Cerebellar nuclear complex (tissue), 1 donor: ENCODE results near the gene U2AF2.

ENCODE experiments used
- DNase-seq, 2 experiments: peaks; one replicate each; lab custom pipeline; 2025; lab: John Stamatoyannopoulos, UW

U2AF2 gene

DNA sequence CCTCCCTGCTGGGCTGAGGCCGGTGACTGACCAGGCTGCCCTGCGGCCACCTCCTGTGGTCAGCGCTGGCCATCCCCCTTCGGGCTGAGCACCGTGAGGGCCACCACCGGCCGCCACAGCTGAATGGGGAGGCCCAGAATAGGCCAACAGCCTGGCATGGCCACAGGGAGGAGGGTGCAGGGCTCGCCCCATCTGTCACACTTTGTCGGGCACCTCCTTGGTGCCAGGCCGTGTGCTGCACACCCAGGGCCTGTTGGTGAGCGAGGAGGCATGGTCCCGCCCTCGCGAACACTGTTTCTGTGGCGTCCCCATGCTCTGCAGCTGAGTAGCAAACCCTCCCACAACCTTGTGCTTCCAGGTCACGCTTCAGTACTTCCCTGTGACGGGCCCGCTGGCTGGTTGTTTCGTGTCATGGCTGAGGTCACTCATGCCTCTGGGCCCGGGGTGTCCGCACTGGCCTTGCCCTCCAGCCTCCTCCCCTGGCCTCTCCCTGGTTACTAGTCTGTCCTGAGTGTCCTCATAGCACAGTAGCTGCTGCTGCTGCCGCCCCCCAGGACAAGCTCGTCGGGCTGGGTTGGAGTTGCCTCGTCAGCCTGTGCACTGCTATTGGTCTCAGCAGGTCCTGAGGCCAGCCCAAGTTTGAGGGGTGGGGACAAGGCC, 35.4 kb downstream of the U2AF2 start:
- DNase-seq, result no peak

DNA sequence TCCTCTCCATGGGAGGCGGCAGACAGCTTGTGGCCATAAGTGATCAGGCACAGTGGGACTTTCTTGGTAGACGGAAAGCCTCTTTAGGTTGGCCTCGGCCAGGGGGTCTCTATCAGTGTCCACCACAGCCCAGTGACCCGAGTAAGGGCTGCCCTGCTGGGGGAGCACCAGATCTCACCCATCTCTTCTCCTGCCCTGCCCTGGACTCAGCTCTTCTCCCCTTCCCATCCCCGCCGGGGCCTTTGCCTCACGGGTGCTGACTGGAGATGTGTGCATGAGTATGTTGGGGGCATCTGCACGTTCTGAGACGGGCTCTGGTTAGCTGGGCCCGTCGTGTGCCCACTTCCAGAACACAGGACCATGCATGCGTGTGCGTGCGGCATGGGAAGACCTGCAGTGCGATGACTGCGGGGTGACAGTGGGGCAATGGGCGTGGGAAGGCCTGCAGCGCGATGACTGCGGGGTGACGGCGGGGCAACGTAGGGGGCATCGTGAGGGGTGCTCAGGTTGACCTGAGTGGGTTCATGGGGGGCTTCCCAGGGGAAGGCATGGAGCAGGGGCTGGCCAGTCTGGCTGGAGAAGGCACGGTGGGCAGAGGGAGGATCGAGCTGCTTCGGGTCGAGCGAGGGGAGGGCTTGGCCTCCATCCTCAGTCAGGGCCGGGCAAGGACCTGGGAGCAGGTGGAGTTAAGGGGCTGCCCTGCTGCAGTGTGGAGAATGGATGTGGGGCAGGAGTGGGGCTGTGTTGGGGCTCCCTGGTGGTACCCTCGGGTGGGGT, 36.1 kb downstream of the U2AF2 start:
- DNase-seq, result no peak

DNA sequence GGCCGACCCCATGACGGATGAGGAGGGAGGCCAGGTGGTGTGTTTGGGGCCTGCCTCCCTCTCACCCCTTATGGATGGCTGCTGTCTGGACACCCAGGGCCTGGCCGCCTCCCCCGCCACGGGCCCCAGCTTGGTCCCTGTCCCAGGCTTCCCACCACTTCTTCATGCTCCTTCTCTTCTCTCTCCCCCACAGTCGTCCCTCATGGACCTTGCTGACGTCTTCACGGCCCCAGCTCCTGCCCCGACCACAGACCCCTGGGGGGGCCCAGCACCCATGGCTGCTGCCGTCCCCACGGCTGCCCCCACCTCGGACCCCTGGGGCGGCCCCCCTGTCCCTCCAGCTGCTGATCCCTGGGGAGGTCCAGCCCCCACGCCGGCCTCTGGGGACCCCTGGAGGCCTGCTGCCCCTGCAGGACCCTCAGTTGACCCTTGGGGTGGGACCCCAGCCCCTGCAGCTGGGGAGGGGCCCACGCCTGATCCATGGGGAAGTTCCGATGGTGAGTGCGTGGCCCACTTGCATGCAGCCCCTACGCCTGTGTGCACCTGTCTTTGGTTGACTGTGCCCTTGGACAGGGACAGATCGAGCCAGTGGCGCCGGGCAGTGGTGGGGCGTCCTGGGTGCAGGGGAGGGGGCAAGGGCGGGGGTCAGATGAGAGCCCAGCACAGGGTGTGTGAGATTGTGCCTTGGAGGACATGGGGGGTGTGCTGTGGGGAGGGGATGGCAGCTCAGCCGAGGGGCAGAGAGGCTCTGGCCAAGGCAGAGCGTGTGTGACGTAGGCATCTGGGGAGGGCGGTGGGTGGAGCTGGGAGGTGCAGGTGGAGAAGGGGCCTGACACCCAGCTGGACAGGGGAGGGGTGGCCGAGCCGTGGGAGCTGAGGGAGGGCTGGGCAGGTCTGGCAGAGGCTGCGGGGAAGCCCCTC, 37.0 kb downstream of the U2AF2 start:
- DNase-seq, result no peak

DNA sequence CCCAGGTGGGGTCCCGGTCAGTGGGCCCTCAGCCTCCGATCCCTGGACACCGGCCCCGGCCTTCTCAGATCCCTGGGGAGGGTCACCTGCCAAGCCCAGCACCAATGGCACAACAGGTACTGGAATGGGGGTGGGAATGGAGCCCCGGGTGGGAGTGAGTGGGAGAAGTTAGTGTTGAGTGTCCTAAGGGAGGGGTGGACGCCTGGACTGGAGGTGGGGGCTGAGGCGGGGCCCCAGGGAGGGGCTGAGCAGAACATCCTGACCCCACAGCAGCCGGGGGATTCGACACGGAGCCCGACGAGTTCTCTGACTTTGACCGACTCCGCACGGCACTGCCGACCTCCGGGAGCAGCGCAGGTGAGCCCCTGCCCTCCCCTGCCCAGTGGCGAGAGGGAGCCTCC, 37.8 kb downstream of the U2AF2 start:
- DNase-seq, result no peak

DNA sequence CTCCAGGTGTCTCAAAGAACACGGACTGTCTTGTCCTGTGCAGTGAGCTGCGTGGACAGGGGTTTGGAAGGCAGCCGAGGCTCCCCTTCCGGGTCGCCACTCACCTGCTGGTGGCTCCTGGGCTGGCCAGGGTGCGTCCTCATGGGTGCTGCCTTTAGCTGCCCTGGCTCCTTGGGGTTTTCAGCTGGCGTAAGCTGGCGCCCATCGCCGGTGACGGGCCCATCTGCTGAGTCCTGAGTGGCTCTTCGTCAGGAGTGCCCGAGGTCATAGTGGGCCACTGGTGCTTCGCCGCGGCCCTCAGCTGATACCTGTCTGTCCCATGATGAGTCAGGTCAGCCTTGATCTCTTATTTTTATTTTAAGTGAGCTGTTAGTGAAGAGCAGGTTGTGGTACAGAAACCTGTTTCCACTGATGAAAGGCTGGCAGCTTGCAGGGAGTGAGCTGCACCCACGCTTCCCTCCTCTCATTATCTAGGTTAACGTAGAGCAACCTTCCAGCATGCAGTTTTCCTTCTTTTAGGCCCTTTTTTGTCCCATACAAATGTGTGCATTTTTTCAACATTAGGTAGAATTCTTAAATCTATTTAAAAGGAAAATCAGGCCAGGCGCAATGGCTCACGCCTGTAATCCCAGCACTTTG, 38.6 kb downstream of the U2AF2 start:
- no peak for DNase-seq

DNA sequence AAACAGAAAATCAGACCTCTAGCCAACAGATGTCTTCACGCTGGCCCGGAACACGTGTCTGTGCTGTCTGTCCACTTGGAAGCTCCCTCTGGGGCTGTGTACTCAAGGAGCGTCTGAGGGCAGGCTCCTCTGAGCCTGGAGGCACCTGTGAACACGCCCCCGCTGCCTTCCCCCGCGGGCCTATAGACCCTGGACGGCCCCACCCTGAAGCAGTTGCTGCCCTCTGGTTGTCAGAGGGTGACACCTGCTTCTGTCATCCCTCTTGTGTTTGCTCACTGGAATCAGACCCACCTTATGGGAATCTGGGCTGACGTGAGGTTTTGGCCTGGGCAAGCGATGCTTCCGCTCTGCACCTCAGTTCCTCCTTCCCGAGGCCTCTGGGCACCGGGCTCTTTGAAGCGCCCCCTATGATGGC, 39.4 kb downstream of the U2AF2 start:
- DNase-seq, result no peak

DNA sequence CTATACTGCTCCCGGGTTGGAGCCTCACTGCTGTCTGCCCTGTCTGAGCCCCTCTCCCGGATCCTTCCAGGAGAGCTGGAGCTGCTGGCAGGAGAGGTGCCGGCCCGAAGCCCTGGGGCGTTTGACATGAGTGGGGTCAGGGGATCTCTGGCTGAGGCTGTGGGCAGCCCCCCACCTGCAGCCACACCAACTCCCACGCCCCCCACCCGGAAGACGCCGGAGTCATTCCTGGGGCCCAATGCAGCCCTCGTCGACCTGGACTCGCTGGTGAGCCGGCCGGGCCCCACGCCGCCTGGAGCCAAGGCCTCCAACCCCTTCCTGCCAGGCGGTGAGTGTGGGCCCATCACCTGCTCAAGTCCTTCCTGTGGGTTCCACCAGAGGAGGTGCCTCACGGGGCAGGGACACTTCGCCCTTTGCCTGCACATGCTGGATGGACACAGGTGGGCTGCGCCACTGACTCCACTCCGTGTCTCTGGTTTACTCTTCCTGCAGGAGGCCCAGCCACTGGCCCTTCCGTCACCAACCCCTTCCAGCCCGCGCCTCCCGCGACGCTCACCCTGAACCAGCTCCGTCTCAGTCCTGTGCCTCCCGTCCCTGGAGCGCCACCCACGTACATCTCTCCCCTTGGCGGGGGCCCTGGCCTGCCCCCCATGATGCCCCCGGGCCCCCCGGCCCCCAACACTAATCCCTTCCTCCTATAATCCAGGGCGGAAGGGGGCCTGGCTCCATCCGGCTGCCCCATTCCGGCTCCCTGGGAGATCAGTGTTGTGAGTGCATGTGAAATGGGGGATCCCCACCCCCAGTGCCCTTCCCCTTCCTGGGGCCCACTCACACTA, 40.0 kb downstream of the U2AF2 start:
- DNase-seq, result no peak

DNA sequence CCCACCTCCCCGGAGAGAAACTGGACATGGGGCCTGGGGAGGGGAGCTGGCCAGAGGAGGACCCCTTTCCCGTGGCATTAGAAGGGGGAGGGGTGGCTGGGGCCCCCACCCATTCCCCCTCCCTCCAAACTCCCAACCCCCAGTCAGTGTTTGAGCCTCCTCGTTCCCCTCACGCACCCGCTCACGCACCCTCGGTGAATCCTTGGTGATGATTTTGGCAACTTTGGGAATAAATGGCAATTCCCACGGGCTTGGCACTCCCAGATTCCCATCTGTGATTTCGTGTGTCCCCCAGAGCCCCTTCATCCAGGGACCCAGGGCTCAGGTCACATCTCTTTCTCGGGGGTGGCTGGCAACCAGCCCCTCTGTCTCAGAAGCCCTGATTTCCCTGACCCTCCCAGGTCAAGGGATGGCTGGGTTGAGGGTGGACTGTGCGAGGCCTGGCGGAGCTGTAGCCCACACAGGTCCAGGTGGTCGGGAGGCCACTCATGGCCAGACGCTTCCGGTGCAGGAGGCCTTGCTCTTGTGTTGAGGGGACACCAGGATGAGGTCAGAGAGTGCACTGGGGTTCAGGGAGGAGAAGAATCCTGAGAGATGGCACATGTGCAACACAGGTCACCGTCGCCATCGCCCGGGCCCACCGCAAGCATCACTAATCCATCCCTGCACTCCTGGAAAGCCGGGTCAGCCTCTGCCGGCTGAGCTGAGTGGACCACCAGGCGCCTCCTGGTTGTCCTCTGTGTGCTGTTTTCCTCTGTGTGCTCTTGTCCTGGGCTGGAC, 40.9 kb downstream of the U2AF2 start:
- no peak for DNase-seq

DNA sequence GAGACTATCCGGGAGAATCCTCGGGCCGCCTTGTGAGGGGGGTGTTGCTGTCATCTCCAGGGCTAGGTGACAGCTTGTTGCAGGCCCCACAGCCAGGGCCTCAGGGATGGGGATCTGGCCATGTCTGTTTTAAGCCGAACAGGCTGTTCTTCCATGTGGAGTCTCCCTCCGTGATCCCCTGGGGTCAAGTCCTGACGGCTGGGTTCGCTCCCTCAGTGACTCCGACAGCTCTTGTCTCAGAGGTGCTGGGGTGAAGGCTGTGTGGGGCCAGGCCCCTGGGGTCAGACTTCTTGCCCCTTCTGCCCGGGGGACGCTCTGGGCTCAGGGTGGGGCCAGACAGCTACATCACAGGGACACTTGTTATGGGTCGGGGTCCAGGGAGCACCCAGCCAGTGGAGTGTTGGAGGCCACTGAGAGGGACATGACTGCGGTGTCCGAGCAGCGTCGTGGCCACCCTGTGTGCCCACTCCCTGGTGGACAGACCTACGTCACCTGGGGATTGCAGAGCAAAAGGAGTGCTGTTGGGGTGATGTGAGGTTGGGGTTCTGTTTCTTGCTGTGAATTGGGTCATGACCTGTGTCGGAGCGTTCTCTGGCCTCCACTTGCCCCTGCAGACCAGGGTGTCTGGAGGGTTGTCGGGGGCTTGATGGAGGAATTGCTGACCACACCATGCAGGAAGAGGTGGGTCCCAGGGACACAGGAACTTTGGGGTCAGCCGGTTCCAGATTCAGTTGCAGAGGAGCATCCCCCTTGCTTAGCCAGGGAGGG, 41.6 kb downstream of the U2AF2 start:
- no peak for DNase-seq

DNA sequence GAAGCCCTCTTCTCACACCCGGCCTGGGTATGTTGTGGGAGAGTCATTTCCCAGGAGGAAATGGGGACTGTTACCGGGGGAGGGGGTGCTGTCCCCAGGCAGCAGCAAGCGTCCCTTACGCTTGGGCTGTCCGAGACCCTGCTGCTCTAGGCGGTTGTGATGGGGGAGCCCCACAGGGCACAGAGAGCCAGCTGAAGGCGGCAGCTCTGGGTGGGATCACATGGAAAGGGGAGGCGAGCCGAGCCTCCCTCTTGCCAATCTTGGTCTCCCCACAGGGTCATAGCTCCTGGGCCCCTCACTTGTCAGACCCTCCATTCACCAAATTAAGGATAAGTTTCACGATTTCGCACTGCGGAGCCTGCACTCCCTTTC, 42.2 kb downstream of the U2AF2 start:
- DNase-seq, result no peak

DNA sequence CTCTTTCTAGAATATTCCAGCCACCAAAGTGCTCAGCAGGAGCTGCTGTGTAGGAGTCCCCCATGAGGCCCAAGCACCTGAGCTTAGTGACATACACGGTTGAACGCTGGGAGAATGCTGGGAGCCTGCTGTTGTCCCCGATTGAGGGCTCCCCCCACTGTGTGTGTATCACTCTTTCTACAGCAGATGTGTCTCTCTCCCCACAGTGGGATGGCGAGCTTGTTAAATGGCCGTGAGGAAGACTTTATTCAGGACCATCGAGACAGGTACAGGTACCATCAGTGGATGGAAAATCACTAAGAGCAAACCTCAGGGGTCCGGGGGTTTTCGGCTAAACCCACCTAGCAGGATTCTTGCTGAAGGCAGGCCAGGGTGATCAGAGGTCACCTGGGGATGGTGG, 42.9 kb downstream of the U2AF2 start:
- no peak for DNase-seq

DNA sequence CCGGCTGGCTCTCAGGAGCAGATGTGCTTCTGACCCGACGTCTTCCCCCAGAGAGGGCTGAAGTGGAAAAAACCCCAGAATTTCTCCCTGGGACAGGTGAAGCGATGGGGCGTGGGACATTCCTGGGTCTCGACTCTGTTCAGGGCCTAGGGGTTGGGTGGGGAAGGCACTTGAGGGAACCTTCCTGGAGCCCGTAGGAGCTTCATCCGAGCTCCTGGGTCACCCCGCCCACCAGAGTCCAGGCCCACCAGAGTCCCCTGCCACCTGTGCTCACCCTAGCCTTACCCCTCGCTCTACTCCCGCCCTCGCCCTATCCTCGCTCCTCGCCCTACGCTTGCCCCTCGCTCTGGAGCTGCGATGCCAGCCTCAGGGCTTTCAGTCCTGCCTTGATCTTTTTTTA, 43.4 kb downstream of the U2AF2 start:
- DNase-seq, result no peak

DNA sequence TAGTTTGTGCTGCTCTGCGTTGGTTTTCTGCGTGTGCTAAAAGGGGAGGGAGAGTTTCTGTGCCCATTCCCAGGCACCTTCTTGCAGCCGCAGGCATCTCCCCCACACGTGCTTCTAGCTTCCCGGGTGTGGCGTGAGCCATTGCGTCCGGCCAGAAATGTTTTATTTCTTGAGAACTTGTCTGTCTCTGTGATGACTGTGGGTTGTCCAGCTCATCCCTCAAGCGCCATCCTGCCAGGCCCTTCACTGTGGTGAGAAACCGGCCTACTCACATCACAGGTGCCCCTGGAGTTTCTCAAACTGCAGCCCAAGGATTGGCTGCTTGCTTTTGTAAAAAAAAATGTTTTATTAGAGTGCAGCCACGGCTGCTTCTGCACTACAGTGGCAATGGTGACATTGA, 44.4 kb downstream of the U2AF2 start:
- no peak for DNase-seq

DNA sequence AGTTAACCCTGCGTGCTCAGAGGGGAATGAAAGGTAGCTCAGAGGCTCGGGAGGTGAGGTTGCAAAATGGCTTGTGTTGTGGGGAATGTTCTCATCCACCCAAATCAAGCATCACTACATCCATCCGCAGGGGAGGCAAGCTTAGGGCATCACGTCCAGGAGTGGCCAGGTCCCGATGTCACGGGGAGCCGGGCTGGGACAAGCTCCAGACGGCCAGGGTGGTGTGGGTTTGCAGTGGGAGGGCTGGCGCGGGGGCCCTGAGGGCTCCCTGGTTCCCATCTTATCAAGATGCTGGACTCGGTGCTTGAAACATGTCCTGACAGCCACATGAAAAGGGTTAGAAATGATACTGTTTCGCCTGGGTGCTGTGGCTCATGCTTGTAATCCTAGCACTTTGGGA, 46.0 kb downstream of the U2AF2 start:
- no peak for DNase-seq

DNA sequence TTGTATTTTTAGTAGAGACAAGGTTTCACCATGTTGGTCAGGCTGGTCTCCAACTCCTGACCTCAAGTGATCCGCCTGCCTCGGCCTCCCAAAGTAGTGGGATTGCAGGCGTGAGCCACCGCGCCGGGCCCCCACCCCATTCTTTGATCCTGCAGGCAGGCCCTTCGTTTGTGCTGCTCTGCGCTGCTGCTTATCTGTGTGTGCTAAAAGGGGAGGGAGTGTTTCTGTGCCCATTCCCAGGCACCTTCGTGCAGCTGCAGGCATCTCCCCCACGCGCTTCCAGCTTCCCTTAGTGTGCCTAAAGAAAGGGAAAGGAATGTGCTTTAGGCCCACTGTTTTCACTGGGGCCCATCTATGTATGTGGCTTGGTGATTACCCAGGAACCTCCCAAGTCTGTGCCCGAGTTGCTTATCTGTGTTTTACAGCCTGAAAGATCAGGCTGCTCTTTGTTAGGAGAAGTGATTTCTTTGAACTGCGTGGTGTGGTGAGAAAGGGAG, 47.3 kb downstream of the U2AF2 start:
- DNase-seq, result no peak

DNA sequence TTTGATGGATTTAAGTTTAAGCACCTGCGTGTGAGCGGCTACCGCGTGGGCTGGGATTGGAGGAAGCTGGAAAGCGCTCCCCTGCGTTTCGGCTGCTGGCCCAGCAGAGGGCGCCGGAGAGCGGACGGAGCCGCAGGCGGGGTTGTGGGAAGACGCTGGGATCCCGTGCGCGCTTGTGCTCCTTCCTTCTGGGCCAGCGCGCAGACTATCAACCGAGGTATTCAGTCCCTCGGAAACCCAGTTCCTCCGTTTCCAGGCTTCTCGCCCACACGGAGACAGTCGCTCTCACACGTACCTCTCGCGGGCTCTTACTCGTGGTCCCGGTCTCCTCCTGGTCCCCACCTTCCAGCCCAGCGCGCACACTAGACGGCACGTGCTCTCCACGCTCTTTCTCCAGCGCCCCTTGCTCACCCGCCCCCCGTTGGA, 49.0 kb downstream of the U2AF2 start:
- no peak for DNase-seq

DNA sequence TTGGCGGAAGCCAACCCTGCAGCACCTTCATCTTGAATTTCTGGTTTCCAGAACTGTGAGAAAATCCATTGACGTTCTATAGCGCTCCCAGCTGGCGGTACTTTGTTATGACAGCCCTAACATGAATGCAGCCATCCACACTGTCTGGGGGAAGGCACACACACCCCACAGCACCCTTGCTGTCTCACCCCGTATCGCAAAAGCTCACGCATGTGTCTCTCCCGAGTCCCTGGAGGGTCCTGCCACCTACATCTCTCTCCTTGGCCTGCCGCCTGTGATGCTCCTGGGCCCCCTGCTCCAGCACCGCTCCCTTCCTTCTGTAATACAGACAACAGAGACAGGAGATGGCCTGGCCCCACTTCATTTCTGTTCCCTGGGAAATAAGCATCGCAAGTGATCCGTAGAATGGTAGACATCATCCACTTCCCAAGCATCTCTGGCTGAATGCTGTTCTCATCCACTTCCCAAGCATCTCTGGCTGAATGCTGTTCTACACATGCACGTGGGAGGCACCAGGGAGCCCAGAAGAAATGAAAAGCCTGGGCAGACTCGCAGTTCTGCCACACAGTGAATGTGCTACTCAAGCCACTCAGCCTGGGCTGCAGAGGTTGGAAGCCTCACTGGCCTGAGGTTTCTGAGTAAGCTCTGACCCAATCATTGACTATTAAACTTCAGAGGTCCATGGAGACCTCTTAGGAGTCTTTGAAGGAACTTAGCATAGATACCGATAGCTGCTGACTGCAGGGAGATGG, 49.8 kb downstream of the U2AF2 start:
- no peak for DNase-seq

DNA sequence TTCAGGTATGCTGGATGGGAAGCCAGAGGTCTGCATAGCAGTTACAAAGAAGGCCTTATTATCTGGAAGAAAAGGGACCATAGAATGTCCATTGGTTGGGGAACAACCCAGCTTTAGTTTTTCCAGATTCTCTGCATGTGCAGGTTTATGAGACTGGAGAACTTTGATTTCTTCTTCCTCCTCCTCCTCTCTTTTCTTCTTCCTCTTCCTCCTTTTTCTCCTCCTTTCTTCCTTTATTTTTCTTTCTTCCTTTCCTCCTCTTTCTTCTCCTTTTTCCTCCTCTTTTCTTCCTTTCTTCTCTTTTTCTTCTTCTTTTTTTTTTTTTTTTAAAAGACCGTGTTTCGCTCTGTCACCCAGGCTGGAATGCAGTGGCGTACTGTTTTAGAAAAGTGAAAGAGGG, 51.1 kb downstream of the U2AF2 start:
- DNase-seq, result no peak

DNA sequence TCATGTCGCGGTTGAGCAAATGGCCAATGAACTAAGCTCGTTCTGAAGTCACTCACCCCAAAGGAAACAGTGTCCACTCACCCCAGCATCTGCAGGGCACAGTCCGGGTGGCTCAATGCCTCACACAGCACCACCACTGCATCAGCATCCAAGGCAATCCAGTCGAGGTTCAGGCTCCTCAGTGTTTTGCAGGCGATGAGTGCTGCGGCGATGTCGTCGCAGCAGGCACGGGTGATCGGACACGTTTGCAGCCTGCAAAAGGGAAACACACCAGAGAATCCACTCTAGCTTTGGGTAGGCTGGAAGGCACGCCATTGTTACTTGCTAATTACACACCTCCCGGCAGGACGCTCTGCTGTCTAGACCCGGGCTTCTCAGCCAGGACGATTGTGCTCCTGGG, 56.9 kb downstream of the U2AF2 start:
- DNase-seq, result no peak
